Stimulated activated effector memory CD8-positive, alpha-beta T cell treated with anti-CD3 and anti-CD28 coated beads, Interleukin-12 subunit alpha, Interleukin-12 subunit beta, amount 100 ng/mL, for 72 hours (primary cell): Measurements from ENCODE around the gene AUTS2.

ENCODE experiments used
- ATAC-seq: fragments of 150-1000 bp; cut with Tn5 transposase; 2 replicates; pipeline ENCODE4 v1.10.0; 2021
- DNase-seq, 2 donors: peaks; one replicate each; pipeline ENCODE4 v3.0.0; 2021 to 2022; ENCODE audit warnings: low spot score in 2 of 2
- H3K27ac Mint-ChIP-seq: one replicate; pipeline ENCODE4 v1.8.0; 2022; ENCODE audit warnings: mild to moderate bottlenecking, mixed read lengths
- H3K36me3 Mint-ChIP-seq: one replicate; pipeline ENCODE4 v1.8.0; 2022; ENCODE audit warnings: mild to moderate bottlenecking, mixed read lengths
- H3K4me1 Mint-ChIP-seq: one replicate; pipeline ENCODE4 v1.8.0; 2022; ENCODE audit warnings: mixed read lengths
- H3K4me3 Mint-ChIP-seq: one replicate; pipeline ENCODE4 v1.8.0; 2022; ENCODE audit warnings: mild to moderate bottlenecking, mixed read lengths
- H3K9me3 Mint-ChIP-seq: one replicate; pipeline ENCODE4 v1.8.0; 2022; ENCODE audit warnings: mixed read lengths

Gene AUTS2

DNA sequence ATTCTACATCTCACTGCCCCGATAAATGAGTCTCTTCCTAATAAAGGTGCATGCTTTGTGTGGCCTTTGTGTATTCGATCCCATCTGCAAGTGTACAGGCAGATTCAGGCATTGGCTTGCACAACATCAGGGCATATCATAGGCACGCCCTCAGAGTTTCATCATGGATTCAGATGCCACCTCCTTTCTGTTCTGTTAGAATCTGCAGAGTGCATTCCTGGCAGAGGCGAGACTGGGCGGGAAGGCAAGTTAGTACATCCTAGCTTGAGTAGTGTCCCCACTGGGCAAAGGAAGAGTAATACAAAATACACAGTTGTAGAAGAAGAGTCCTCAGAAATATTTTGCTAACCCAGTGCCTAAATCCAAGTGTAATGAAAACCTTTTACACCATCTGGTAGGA is 1187.2 kb downstream of the AUTS2 start:
- DNase-seq (no peak), ATAC-seq (no peak)
- Mint-ChIP-seq H3K4me1 (peaks cover 31% of the 10 kb centered on the region), H3K27ac (no peak overlapping the region), H3K4me3 (no peak overlapping the region), H3K9me3 (no peaks in the 10 kb centered on the region), H3K36me3 (peaks cover 90% of the 10 kb centered on the region)

DNA sequence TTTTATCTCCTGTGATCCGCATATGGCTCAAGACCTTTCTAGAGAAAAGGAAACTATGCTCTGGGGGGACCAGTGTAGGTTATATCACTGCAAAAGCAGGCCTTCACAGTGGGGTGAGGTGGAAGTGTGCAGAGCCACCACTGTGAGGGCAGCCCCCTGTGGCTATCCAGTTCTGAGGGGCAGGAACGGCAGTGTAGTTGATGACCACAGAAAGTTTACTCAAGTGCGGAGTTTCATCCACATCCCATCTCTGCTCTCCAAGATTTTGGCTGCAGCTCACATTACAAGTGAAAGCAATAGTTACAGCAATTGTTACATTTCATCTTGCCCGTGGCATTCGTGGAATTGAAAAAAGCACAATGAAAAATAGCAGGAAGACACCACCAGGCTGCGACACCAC is 1187.8 kb downstream of the AUTS2 start:
- H3K36me3 Mint-ChIP-seq = peaks cover 90% of the 10 kb centered on the region
- peak overlapping the region; percentile 95 for H3K27ac Mint-ChIP-seq
- ATAC-seq (no peak), DNase-seq (no peak)
- no peaks in the 10 kb centered on the region for H3K9me3 Mint-ChIP-seq
- peaks cover 31% of the 10 kb centered on the region for H3K4me1 Mint-ChIP-seq
- peak overlapping the region; percentile 71 for H3K4me3 Mint-ChIP-seq

DNA sequence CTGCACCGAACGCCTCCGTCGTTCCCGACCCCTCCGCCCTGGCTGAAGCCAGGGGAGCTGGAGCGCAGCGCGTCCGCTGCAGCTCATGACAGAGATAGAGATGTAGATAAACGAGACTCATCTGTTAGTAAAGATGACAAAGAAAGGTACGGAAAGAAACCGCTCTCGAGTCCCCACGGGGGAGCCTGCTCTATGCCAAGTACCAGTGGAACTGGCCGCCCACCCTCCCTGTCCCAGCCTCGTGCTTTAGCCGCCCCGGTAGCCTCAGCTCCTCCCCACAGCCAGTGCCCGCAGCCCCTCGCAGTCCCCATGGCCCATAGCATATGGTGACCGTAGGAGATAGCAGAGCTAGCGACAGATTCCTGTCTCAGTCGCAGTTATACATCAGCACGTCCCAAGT is 1189.0 kb downstream of the AUTS2 start:
- H3K36me3 Mint-ChIP-seq = peaks cover 91% of the 10 kb centered on the region

DNA sequence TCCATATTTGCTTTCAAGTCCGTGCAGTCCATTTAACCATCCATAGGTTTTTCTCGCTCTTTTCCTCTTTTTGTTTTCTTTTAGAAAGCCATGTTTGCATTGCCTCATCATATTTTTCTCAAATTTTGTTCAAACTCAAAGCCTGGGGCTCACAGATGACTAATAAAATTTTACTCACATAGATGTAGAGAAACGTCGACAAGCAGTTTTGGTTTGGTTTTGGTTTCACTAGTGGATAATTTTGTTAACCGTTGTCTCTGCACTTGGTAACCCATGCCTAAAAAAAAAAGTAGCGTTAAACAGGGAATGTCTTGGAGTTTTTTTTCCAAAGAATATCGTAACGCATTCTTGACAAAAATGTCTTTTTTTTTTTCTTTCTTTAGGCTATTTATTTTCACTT is 1189.5 kb downstream of the AUTS2 start:
- DNase-seq (no peak), ATAC-seq (peak; percentile 69)
- Mint-ChIP-seq H3K4me3 (peak overlapping the region; percentile 71), H3K9me3 (no peaks in the 10 kb centered on the region), H3K36me3 (peaks cover 91% of the 10 kb centered on the region), H3K27ac (peak overlapping the region; percentile 95), H3K4me1 (peaks cover 31% of the 10 kb centered on the region)

More for the DNA sequence above, 1189.0 kb downstream of the AUTS2 start:
- DNase-seq = no peak
- Mint-ChIP-seq H3K27ac (peak overlapping the region; percentile 95), H3K4me1 (peaks cover 31% of the 10 kb centered on the region), H3K4me3 (peak overlapping the region; percentile 71), H3K9me3 (no peaks in the 10 kb centered on the region)
- ATAC-seq = peak; percentile 53

DNA sequence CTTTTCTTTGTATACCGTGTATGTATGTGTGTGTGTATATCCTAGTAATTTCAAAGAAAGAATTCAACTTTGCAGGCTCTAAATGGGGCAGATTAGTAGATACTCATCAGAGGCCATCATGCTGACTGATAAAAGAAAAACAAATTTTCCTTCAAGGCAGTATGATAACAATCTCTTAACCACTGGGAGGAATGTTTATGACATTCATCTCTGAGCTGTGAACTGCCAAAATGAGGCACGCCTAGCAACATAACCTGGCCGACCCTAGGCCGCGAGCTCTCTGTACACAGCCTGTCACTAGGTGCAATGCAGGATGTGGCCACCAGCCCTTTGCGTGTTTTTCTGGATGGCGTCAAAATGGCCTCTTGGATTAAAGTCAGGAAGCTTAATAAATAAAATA is 1190.0 kb downstream of the AUTS2 start:
- peak overlapping the region; percentile 95 for H3K27ac Mint-ChIP-seq
- ATAC-seq (peak; percentile 95), DNase-seq (no peak)
- H3K9me3 Mint-ChIP-seq = no peaks in the 10 kb centered on the region
- H3K36me3 Mint-ChIP-seq = peaks cover 91% of the 10 kb centered on the region
- H3K4me3 Mint-ChIP-seq = peak overlapping the region; percentile 71
- peaks cover 31% of the 10 kb centered on the region for H3K4me1 Mint-ChIP-seq

DNA sequence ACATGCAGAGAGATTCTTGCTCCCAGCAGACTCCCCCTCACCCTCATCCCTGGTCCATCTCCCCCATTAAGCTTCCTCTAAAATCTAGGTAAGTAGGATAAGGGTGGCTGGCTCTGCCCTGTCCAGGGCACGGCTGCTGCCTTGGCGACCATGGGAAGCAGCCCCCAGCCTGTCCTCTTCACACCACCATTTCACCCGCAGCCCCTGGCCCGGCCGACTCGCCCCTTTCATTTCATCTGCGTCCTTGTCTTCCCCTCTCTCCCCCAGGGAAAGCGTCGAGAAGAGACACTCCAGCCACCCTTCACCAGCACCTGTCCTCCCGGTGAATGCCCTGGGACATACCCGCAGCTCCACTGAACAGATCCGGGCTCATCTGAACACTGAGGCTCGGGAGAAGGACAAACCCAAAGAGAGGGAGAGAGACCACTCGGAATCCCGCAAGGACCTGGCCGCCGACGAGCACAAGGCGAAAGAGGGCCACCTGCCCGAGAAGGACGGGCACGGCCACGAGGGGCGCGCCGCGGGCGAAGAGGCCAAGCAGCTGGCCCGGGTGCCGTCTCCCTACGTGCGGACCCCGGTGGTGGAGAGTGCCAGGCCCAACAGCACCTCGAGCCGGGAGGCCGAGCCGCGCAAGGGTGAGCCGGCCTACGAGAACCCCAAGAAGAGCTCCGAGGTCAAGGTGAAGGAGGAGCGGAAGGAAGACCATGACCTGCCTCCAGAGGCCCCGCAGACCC is 1191.4 kb downstream of the AUTS2 start:
- H3K4me3 Mint-ChIP-seq = no peak overlapping the region
- no peak for DNase-seq
- H3K36me3 Mint-ChIP-seq = peaks cover 91% of the 10 kb centered on the region
- H3K9me3 Mint-ChIP-seq = no peaks in the 10 kb centered on the region
- ATAC-seq = no peak
- H3K27ac Mint-ChIP-seq = peak overlapping the region; percentile 95
- peaks cover 31% of the 10 kb centered on the region for H3K4me1 Mint-ChIP-seq

DNA sequence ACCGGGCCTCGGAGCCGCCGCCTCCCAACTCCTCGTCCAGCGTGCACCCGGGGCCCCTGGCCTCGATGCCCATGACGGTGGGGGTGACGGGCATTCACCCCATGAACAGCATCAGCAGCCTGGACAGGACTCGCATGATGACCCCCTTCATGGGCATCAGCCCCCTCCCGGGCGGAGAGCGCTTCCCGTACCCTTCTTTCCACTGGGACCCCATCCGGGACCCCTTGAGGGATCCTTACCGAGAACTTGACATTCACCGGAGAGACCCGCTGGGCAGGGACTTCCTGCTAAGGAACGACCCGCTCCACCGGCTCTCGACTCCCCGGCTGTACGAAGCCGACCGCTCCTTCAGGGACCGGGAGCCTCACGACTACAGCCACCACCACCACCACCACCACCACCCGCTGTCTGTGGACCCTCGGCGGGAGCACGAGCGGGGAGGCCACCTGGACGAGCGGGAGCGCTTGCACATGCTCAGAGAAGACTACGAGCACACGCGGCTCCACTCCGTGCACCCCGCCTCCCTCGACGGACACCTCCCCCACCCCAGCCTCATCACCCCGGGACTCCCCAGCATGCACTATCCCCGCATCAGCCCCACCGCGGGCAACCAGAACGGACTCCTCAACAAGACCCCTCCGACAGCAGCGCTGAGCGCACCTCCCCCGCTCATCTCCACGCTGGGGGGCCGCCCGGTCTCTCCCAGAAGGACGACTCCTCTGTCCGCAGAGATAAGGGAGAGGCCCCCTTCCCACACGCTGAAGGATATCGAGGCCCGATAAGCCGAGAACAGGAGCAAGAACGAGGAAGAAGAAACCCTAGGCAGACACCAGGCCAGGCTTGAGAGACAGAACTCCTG is 1192.2 kb downstream of the AUTS2 start:
- no peaks in the 10 kb centered on the region for H3K9me3 Mint-ChIP-seq
- H3K27ac Mint-ChIP-seq = peak overlapping the region; percentile 29
- ATAC-seq (no peak), DNase-seq (no peak)
- H3K4me1 Mint-ChIP-seq = peaks cover 31% of the 10 kb centered on the region
- peaks cover 86% of the 10 kb centered on the region for H3K36me3 Mint-ChIP-seq
- no peak overlapping the region for H3K4me3 Mint-ChIP-seq

DNA sequence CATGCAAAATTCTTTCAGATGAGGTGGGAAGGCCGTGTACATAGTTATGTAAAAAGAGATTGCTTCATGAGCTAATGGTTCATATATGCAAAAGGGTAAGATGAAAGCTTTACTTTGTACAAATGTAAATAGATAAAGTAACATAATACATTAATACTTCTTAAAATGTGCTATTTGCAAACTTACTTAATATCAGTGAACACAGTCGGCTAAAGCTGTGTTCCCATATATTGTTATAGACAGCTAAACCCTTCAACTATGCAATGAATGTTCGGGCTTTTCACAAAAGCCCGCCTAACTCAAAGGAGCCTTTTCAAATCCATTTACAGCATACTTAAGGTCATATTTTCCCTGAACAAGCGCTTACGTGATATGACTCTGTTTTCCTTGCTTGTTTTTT is 1193.1 kb downstream of the AUTS2 start:
- H3K36me3 Mint-ChIP-seq = peaks cover 77% of the 10 kb centered on the region
- H3K9me3 Mint-ChIP-seq = no peaks in the 10 kb centered on the region
- H3K4me3 Mint-ChIP-seq = no peak overlapping the region
- no peak for ATAC-seq
- DNase-seq = no peak
- no peak overlapping the region for H3K27ac Mint-ChIP-seq
- H3K4me1 Mint-ChIP-seq = peaks cover 27% of the 10 kb centered on the region

DNA sequence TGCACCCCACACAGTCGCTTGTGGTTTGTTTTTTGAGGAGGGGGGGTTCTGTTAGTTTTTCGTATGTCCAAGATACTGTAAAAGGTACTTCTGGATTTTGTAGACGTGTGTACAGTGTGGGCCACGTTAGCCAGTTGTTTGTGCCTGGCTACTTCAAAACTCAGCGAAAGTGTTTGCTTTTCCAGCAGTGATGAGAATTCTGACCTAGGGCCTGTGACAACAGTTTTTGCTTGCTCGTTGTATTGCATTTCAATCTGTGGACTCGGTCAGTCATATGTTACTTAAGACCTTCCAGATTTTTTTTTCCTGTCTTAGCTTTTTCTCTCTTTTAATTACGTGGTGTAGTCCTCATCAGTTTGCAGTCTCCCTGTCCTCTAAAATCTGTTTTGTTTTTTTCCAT is 1194.8 kb downstream of the AUTS2 start:
- DNase-seq = no peak
- H3K36me3 Mint-ChIP-seq = peaks cover 60% of the 10 kb centered on the region
- H3K4me3 Mint-ChIP-seq = no peak overlapping the region

DNA sequence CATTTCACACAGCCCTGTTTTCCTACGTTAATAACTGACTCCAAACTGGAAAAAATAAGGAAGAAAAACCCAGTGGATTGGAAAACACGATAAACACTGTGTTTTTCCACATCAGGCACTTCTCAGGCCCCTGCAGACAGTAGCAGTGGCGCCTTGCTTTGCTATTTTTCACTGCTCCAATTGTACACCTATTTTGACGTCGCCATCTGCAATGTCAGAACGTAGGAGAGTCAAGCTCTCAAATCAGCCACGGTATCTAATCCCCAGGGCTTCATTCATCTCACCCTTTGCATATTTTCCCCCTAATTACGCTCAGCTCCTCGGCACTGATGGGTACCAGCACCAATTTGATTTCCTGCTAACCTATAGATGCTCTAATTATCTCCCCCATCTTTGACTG is 1195.5 kb downstream of the AUTS2 start:
- H3K36me3 Mint-ChIP-seq = peaks cover 53% of the 10 kb centered on the region
- peaks cover 4% of the 10 kb centered on the region for H3K9me3 Mint-ChIP-seq
- ATAC-seq (no peak), DNase-seq (no peak)
- H3K4me1 Mint-ChIP-seq = peaks cover 19% of the 10 kb centered on the region
- peak overlapping the region; percentile 1 for H3K27ac Mint-ChIP-seq
- H3K4me3 Mint-ChIP-seq = no peak overlapping the region

More for the DNA sequence above, 1194.8 kb downstream of the AUTS2 start:
- Mint-ChIP-seq H3K4me1 (peaks cover 23% of the 10 kb centered on the region), H3K27ac (no peak overlapping the region), H3K9me3 (peaks cover 2% of the 10 kb centered on the region)
- ATAC-seq = no peak

DNA sequence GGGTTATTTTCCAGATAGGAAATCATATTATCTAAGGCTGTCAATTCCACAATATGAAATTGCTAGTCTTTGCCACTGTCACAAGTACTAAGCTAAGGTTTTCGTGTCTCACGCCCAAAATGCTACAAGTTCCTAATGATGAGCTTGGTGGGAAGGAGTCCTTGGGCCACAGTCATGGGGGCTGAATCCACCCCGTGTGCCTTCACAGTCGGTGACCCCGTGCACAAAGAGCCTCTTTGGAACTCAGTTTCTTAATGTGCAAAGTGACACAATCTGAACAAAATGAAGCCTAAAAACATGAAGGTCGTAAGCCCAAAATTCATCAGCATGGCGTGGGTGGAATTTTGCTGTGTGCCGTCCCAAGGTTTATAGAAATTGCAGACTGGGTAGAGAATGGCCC is 1196.7 kb downstream of the AUTS2 start:
- Mint-ChIP-seq H3K4me3 (no peak overlapping the region), H3K27ac (peak overlapping the region; percentile 1), H3K9me3 (peaks cover 6% of the 10 kb centered on the region), H3K36me3 (peaks cover 46% of the 10 kb centered on the region), H3K4me1 (peaks cover 15% of the 10 kb centered on the region)
- ATAC-seq = no peak
- no peak for DNase-seq

DNA sequence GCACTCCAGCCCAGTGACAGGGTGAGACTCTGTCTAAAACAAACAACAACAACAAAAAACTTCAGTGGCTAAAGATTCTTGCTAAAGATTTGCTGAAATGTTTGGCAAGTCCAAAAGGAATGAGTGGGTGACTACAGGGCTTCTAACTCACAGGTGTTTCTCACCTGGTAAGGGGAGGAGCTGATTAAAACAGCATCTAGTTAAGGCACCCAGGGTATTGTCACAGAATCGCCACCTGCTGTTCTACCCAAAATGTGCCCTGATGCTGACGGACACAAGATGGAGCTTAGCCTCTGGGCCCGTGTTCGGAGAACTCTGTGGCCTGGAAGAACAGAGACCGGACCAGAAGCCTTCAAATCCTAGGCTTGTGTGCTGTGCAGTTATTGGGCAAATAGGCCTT is 1197.7 kb downstream of the AUTS2 start:
- no peak overlapping the region for H3K27ac Mint-ChIP-seq
- ATAC-seq = no peak

DNA sequence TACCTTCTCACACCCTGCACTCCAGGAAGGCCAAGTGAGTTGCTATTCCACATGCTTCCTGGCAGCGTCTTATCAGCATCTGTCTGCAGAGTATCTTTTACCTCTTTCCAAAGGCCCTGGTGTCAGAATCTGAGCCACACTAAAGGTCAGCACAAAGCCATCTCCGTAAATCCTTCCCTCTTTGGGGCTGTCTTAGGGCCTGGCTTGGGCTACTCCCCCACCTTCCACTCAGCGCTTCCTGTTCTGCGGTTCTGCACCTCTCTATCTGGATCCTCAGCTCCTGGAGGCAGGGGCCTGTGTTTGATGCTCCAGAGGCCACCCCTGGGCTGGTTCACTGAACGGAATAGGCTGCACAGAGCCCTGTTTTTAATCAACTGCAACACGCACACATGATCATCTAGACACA is 1198.8 kb downstream of the AUTS2 start:
- Mint-ChIP-seq H3K9me3 (peaks cover 17% of the 10 kb centered on the region), H3K4me1 (peaks cover 15% of the 10 kb centered on the region), H3K27ac (peak overlapping the region; percentile 87), H3K36me3 (peaks cover 26% of the 10 kb centered on the region), H3K4me3 (no peak overlapping the region)
- DNase-seq (no peak), ATAC-seq (no peak)

More for the DNA sequence above, 1197.7 kb downstream of the AUTS2 start:
- no peak for DNase-seq
- Mint-ChIP-seq H3K4me1 (peaks cover 15% of the 10 kb centered on the region), H3K36me3 (peaks cover 37% of the 10 kb centered on the region), H3K4me3 (no peak overlapping the region), H3K9me3 (peaks cover 11% of the 10 kb centered on the region)

DNA sequence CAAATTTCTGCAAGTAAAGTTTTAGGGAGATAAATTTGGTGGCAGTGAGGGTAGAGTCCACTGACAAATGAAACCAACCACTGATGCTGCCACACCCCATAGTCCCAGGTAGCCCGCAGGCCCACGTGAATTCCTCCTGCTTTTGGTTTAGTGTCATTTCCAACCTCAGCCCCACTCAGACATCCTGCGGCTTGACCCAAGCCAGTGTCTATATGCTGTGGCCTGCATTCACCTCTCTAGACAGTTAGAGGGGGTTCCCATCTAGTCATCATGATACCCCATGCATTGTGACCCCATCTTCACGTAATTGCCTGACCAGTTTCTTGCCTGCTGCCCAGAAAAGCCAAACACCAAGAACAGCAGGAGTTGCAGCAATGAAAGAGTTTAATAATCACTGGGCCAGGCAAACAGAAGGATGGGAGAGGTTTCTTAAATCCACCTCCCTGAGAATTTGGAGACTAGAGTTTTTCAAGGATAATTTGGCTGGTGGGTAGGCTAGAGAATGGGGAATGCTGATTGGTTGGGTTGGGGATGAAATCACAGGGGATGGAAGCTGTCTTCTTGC is 1201.6 kb downstream of the AUTS2 start:
- H3K36me3 Mint-ChIP-seq = peaks cover under 1% of the 10 kb centered on the region
- H3K27ac Mint-ChIP-seq = peak overlapping the region; percentile 48
- DNase-seq (no peak), ATAC-seq (peak; percentile 89)
- peaks cover 20% of the 10 kb centered on the region for H3K9me3 Mint-ChIP-seq
- peaks cover 15% of the 10 kb centered on the region for H3K4me1 Mint-ChIP-seq
- H3K4me3 Mint-ChIP-seq = no peak overlapping the region

DNA sequence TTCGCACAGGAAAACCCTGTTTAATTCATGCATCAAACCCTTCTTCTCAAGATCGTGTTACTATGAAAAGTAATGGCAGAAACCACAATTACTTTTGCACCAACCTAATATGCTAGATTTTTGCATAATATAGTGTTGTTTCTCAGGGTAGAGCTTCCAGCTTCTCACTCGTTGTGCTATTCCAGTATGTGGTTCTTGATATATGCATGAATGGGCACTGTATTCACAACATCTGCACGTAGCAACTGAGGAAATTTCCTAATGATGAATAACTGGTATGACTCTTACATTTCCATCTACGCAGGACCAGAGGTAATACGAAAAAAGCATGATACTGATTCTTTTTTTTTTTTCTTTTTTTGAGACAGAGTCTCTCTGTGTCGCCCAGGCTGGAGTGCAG is 1207.1 kb downstream of the AUTS2 start:
- H3K27ac Mint-ChIP-seq = no peak overlapping the region
- DNase-seq (no peak), ATAC-seq (no peak)
- H3K9me3 Mint-ChIP-seq = peaks cover 11% of the 10 kb centered on the region
- H3K4me3 Mint-ChIP-seq = no peak overlapping the region
- H3K4me1 Mint-ChIP-seq = peaks cover 7% of the 10 kb centered on the region
- H3K36me3 Mint-ChIP-seq = no peaks in the 10 kb centered on the region
